Loucy (cell line): ENCODE data around the gene CCL20.

Experiments used
- H2AFZ ChIP-seq: fragments of 200-600 bp; sonication (generic); 2 replicates; pipeline ENCODE4 v1.6.0; 2016; ENCODE audit warnings: antibody characterized with exemption, mild to moderate bottlenecking, low read length, moderate library complexity
- H3F3A ChIP-seq: fragments of 200-600 bp; 2 replicates; pipeline ENCODE4 v1.6.0; 2016; ENCODE audit warnings: antibody characterized with exemption, low read depth, mild to moderate bottlenecking
- H3K27me3 ChIP-seq: fragments of 200-600 bp; sonication (generic); 2 replicates; pipeline ENCODE4 v1.6.1; 2014; ENCODE audit warnings: low read length, mild to moderate bottlenecking; ENCODE audit not compliant: insufficient read depth, poor library complexity, severe bottlenecking
- H3K36me3 ChIP-seq: fragments of 200-600 bp; sonication (generic); 2 replicates; pipeline ENCODE4 v1.6.1; 2016; ENCODE audit warnings: low read length; ENCODE audit not compliant: insufficient read depth
- H3K4me1 ChIP-seq: fragments of 200-600 bp; sonication (generic); 2 replicates; pipeline ENCODE4 v1.5.1; 2014; ENCODE audit warnings: low read length, mild to moderate bottlenecking; ENCODE audit not compliant: insufficient read depth, poor library complexity, severe bottlenecking
- H3K4me2 ChIP-seq: fragments of 200-600 bp; sonication (generic); 2 replicates; pipeline ENCODE4 v1.6.0; 2014; ENCODE audit warnings: antibody characterized with exemption, low read length, low read depth, mild to moderate bottlenecking; ENCODE audit not compliant: poor library complexity, severe bottlenecking
- H3K4me3 ChIP-seq: fragments of 200-600 bp; sonication (generic); 2 replicates; pipeline ENCODE4 v1.5.1; 2014; ENCODE audit warnings: low read length, mild to moderate bottlenecking, mixed read lengths; ENCODE audit not compliant: poor library complexity, severe bottlenecking
- H3K79me2 ChIP-seq: fragments of 200-600 bp; sonication (generic); 2 replicates; pipeline ENCODE4 v1.6.1; 2014; ENCODE audit warnings: low read length; ENCODE audit not compliant: insufficient read depth
- H3K9ac ChIP-seq: fragments of 200-600 bp; sonication (generic); 2 replicates; pipeline ENCODE4 v1.6.0; 2014; ENCODE audit warnings: mild to moderate bottlenecking, low read depth, low read length, moderate library complexity; ENCODE audit not compliant: poor library complexity, severe bottlenecking
- H3K9me2 ChIP-seq: fragments of 200-600 bp; sonication (generic); replicated peaks from 2 replicates; pipeline ENCODE4 v1.6.1; 2016; ENCODE audit warnings: low read depth, low read length, mixed read lengths
- H3K9me3 ChIP-seq: fragments of 200-600 bp; sonication (generic); 2 replicates; pipeline ENCODE4 v1.6.1; 2014; ENCODE audit warnings: mild to moderate bottlenecking, antibody characterized with exemption, low read length, low read depth; ENCODE audit not compliant: insufficient read depth
- H4K20me1 ChIP-seq: fragments of 200-600 bp; sonication (generic); 2 replicates; pipeline ENCODE4 v1.6.0; 2014; ENCODE audit warnings: antibody characterized with exemption, low read length, mild to moderate bottlenecking; ENCODE audit not compliant: insufficient read depth, poor library complexity, severe bottlenecking
- EZH2phosphoT487 ChIP-seq: fragments of 200-600 bp; IDR thresholded peaks from 2 replicates; pipeline ENCODE4 v1.6.1; 2018; ENCODE audit warnings: antibody characterized with exemption, mild to moderate bottlenecking, moderate library complexity, borderline replicate concordance
- TF ChIP-seq, protein P1 (sequence below): fragments of 200-600 bp; sonication (generic); conservative IDR thresholded peaks from 2 replicates; pipeline ENCODE4 v1.5.1; 2014; ENCODE audit warnings: mild to moderate bottlenecking, antibody characterized with exemption, low read length

The CCL20 gene

DNA sequence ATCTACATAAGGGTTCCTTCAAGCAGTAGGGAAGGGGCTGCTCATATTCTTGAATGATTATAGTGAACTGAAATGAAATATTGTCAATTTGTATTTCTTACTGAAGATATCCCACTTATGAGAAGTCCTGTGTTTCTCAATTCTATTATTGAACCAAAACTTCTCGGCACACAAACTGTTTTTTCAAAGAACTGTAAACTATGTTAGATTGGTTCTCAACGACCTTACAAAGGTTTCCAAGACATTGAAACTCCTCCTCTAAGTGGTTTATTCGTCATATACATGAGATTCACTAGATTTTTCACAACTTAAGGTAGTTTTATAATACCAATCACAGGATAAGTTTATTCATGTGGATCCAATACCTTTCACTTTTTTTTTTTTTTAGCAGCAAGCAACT, 1.4 kb downstream of the CCL20 start:
- Histone ChIP-seq H3K27me3 (no peaks in the 10 kb centered on the region), H3K36me3 (no peaks in the 10 kb centered on the region), H3K4me2 (no peak overlapping the region), H4K20me1 (no peaks in the 10 kb centered on the region), H3F3A (no peaks in the 10 kb centered on the region), H3K9me3 (no peaks in the 10 kb centered on the region), H3K4me3 (no peak overlapping the region), H2AFZ (no peak overlapping the region), H3K79me2 (no peaks in the 10 kb centered on the region), H3K9me2 (no peaks in the 10 kb centered on the region), H3K4me1 (no peaks in the 10 kb centered on the region), H3K9ac (no peak overlapping the region)
- no peak for TF ChIP-seq EZH2phosphoT487
- TF ChIP-seq, protein P1, sequence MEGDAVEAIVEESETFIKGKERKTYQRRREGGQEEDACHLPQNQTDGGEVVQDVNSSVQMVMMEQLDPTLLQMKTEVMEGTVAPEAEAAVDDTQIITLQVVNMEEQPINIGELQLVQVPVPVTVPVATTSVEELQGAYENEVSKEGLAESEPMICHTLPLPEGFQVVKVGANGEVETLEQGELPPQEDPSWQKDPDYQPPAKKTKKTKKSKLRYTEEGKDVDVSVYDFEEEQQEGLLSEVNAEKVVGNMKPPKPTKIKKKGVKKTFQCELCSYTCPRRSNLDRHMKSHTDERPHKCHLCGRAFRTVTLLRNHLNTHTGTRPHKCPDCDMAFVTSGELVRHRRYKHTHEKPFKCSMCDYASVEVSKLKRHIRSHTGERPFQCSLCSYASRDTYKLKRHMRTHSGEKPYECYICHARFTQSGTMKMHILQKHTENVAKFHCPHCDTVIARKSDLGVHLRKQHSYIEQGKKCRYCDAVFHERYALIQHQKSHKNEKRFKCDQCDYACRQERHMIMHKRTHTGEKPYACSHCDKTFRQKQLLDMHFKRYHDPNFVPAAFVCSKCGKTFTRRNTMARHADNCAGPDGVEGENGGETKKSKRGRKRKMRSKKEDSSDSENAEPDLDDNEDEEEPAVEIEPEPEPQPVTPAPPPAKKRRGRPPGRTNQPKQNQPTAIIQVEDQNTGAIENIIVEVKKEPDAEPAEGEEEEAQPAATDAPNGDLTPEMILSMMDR = no peak

GRCh38 chr2:227816507-227817294, 3.1 kb downstream of the CCL20 start:
- H3K79me2 ChIP-seq = no peaks in the 10 kb centered on the region
- TF ChIP-seq, protein P1 = no peak
- no peak for TF ChIP-seq EZH2phosphoT487
- no peaks in the 10 kb centered on the region for H3K27me3 ChIP-seq
- no peaks in the 10 kb centered on the region for H3K36me3 ChIP-seq
- no peak overlapping the region for H2AFZ ChIP-seq
- H4K20me1 ChIP-seq = no peaks in the 10 kb centered on the region
- no peaks in the 10 kb centered on the region for H3K9me3 ChIP-seq
- H3F3A ChIP-seq = no peaks in the 10 kb centered on the region
- no peak overlapping the region for H3K4me2 ChIP-seq
- no peaks in the 10 kb centered on the region for H3K9me2 ChIP-seq
- H3K4me3 ChIP-seq = no peak overlapping the region
- H3K9ac ChIP-seq = no peak overlapping the region
- H3K4me1 ChIP-seq = no peaks in the 10 kb centered on the region

DNA sequence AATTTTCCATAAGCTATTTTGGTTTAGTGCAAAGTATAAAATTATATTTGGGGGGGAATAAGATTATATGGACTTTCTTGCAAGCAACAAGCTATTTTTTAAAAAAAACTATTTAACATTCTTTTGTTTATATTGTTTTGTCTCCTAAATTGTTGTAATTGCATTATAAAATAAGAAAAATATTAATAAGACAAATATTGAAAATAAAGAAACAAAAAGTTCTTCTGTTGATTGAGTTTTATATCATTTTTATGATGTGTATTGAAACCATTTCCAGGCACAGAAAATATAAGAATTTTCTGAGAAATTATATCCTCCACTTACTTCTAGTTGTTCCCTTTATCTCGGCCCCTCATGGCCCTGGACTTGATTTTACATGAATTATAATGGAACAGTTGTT, 3.7 kb downstream of the CCL20 start:
- Histone ChIP-seq H4K20me1 (no peaks in the 10 kb centered on the region), H3K4me2 (no peak overlapping the region), H3K4me3 (no peak overlapping the region), H3K36me3 (no peaks in the 10 kb centered on the region), H3K4me1 (no peaks in the 10 kb centered on the region), H2AFZ (no peak overlapping the region), H3K9me3 (no peaks in the 10 kb centered on the region), H3K79me2 (no peaks in the 10 kb centered on the region), H3K27me3 (no peaks in the 10 kb centered on the region), H3F3A (no peaks in the 10 kb centered on the region), H3K9ac (no peak overlapping the region), H3K9me2 (no peaks in the 10 kb centered on the region)
- TF ChIP-seq, protein P1 = no peak
- no peak for TF ChIP-seq EZH2phosphoT487
